Activated CD4-positive, alpha-beta T cell treated with anti-CD3 and anti-CD28 coated beads for 36 hours (primary cell): ENCODE data around the gene ARHGAP25. TPM values are rescaled to one million over a fixed set of nuclear protein-coding genes. Genes with fewer than 3 reads are reported as not detected.

ENCODE experiments used
- ATAC-seq: fragments of 200-7000 bp; cut with Tn5 transposase; one replicate; pipeline ENCODE4 v1.10.0; 2021; ENCODE audit warnings: mild to moderate bottlenecking, moderate library complexity
- CTCF ChIA-PET: fragments of 350-600 bp; sonication (Branson Sonifier 250); formaldehyde crosslinking; loops from one replicate; lab custom pipeline; 2021; ENCODE audit warnings: antibody characterized with exemption; lab: Charles Lee
- POLR2A ChIA-PET: fragments of 350-600 bp; sonication (Branson Sonifier 250); formaldehyde crosslinking; loops from one replicate; lab custom pipeline; 2021; ENCODE audit warnings: antibody characterized with exemption, inconsistent platforms; lab: Charles Lee
- DNase-seq: peaks from one replicate; pipeline ENCODE4 v3.0.0-alpha.2; 2020
- H3K27ac Mint-ChIP-seq: one replicate; pipeline ENCODE4 v1.8.0; 2021; ENCODE audit warnings: mixed read lengths
- H3K27me3 Mint-ChIP-seq: one replicate; pipeline ENCODE4 v1.8.0; 2021; ENCODE audit warnings: mixed read lengths
- H3K36me3 Mint-ChIP-seq: one replicate; pipeline ENCODE4 v1.8.0; 2021; ENCODE audit warnings: low read depth, mixed read lengths
- H3K4me1 Mint-ChIP-seq: one replicate; pipeline ENCODE4 v1.8.0; 2021; ENCODE audit warnings: mixed read lengths
- H3K4me3 Mint-ChIP-seq: one replicate; pipeline ENCODE4 v1.8.0; 2021; ENCODE audit warnings: mild to moderate bottlenecking, moderate library complexity, mixed read lengths
- H3K9me3 Mint-ChIP-seq: one replicate; pipeline ENCODE4 v1.8.0; 2021; ENCODE audit warnings: low read depth, mixed read lengths
- intact Hi-C, 2 experiments: fragments of 100-400 bp; cut with DNase I in 1 of 2; cut with micrococcal nuclease in 1 of 2; formaldehyde crosslinking; loops; one replicate each; pipeline versions ENCODE4 v1.14.2 to v1.15.1; 2022 to 2024; cut with DNase I, micrococcal nuclease
- total RNA-seq, 2 experiments: library from RNA; stranded (reverse); gene quantifications; one replicate each; pipeline ENCODE4 v1.2.3, GENCODE V29; 2021

ARHGAP25 gene
- total RNA-seq, 2 experiments from 2014 or later, result 57.9 to 73.2 TPM

GRCh38 chr2:68698567-68699377 lies 35.8 kb upstream of the ARHGAP25 start:
- Mint-ChIP-seq H3K4me3 (no peak overlapping the region), H3K9me3 (peaks cover 8% of the 10 kb centered on the region), H3K27ac (no peak overlapping the region), H3K36me3 (no peaks in the 10 kb centered on the region), H3K4me1 (no peaks in the 10 kb centered on the region), H3K27me3 (peaks cover 2% of the 10 kb centered on the region)
- DNase-seq (no peak), ATAC-seq (no peak)
- ChIA-PET CTCF (interaction anchor here (0.6 to 1.4 kb wide), 2 partner anchors 26 to 235 kb away, joined by 3 to 4 read pairs; no protein-coding TSS in a partner anchor), POLR2A (no interaction called here)
- intact Hi-C loops, result no loop called here

GRCh38 chr2:68700560-68700959 lies 34.1 kb upstream of the ARHGAP25 start:
- intact Hi-C loops, result loop anchor here in 1 of 2 experiments (10.0 kb wide), 1 partner anchor 106 kb away; no protein-coding TSS in a partner anchor
- DNase-seq, result no peak
- H3K4me1 Mint-ChIP-seq, result no peaks in the 10 kb centered on the region
- CTCF ChIA-PET, result interaction anchor here (0.7 to 3.2 kb wide), 4 partner anchors 9 to 243 kb away, joined by 3 to 21 read pairs (median 8); no protein-coding TSS in a partner anchor
- H3K9me3 Mint-ChIP-seq, result peaks cover 8% of the 10 kb centered on the region
- no peak for ATAC-seq
- POLR2A ChIA-PET, result no interaction called here
- no peak overlapping the region for H3K27ac Mint-ChIP-seq
- no peaks in the 10 kb centered on the region for H3K27me3 Mint-ChIP-seq
- no peaks in the 10 kb centered on the region for H3K36me3 Mint-ChIP-seq
- no peak overlapping the region for H3K4me3 Mint-ChIP-seq

- Mint-ChIP-seq H3K4me1 (peaks cover 19% of the 10 kb centered on the region), H3K4me3 (no peak overlapping the region), H3K27me3 (no peaks in the 10 kb centered on the region), H3K27ac (no peak overlapping the region), H3K9me3 (no peaks in the 10 kb centered on the region), H3K36me3 (no peaks in the 10 kb centered on the region)
- ATAC-seq (no peak), DNase-seq (no peak)
- POLR2A ChIA-PET, result no interaction called here
- intact Hi-C loops, result loop anchor here in 1 of 2 experiments (5.0 to 10.0 kb wide), 2 partner anchors 46 to 112 kb away; no protein-coding TSS in a partner anchor
- CTCF ChIA-PET, result interaction anchor here (1.1 to 13.2 kb wide), 3 partner anchors 38 to 219 kb away, joined by 3 to 261 read pairs (median 54); no protein-coding TSS in a partner anchor
Observed at GRCh38 chr2:68706637-68707036, 28.0 kb upstream of the ARHGAP25 start.

- Mint-ChIP-seq H3K9me3 (no peaks in the 10 kb centered on the region), H3K4me3 (no peak overlapping the region), H3K4me1 (peaks cover 19% of the 10 kb centered on the region), H3K27me3 (no peaks in the 10 kb centered on the region), H3K36me3 (no peaks in the 10 kb centered on the region), H3K27ac (no peak overlapping the region)
- ATAC-seq, result no peak
- CTCF ChIA-PET, result interaction anchor here (0.5 to 13.2 kb wide), 43 partner anchors 7 to 288 kb away, joined by 3 to 261 read pairs (median 5); partner anchors contain the start of genes APLF, ARHGAP25 and FBXO48
- POLR2A ChIA-PET, result interaction anchor here (1.0 kb wide), 1 partner anchor 217 kb away, joined by 3 read pairs; no protein-coding TSS in a partner anchor
- no peak for DNase-seq
- intact Hi-C loops, result loop anchor here (1.0 to 10.0 kb wide), 5 partner anchors 44 to 217 kb away; no protein-coding TSS in a partner anchor
Observed at GRCh38 chr2:68708629-68709028, 26.0 kb upstream of the ARHGAP25 start.

GRCh38 chr2:68709421-68709911 lies 25.1 kb upstream of the ARHGAP25 start:
- Mint-ChIP-seq H3K27ac (peak overlapping the region; percentile 56), H3K27me3 (no peaks in the 10 kb centered on the region), H3K4me3 (no peak overlapping the region), H3K4me1 (peaks cover 25% of the 10 kb centered on the region), H3K9me3 (no peaks in the 10 kb centered on the region), H3K36me3 (no peaks in the 10 kb centered on the region)
- CTCF ChIA-PET, result interaction anchor here (0.6 to 13.2 kb wide), 61 partner anchors 8 to 434 kb away, joined by 3 to 261 read pairs (median 4); partner anchors contain the start of genes APLF, ARHGAP25 and FBXO48
- ATAC-seq, result peak; percentile 89
- POLR2A ChIA-PET, result interaction anchor here (1.0 kb wide), 1 partner anchor 216 kb away, joined by 3 read pairs; no protein-coding TSS in a partner anchor
- DNase-seq, result peak; percentile 34
- intact Hi-C loops, result loop anchor here (1.0 to 10.0 kb wide), 5 partner anchors 43 to 216 kb away; no protein-coding TSS in a partner anchor

GRCh38 chr2:68710336-68710735 lies 24.3 kb upstream of the ARHGAP25 start:
- ChIA-PET CTCF (interaction anchor here (0.8 to 13.2 kb wide), 14 partner anchors 9 to 247 kb away, joined by 3 to 261 read pairs (median 6); no protein-coding TSS in a partner anchor), POLR2A (interaction anchor here (0.6 kb wide), 1 partner anchor 136 kb away, joined by 4 read pairs; no protein-coding TSS in a partner anchor)
- no peak for ATAC-seq
- Mint-ChIP-seq H3K4me3 (no peak overlapping the region), H3K4me1 (peaks cover 34% of the 10 kb centered on the region), H3K36me3 (no peaks in the 10 kb centered on the region), H3K9me3 (no peaks in the 10 kb centered on the region), H3K27me3 (no peaks in the 10 kb centered on the region), H3K27ac (no peak overlapping the region)
- intact Hi-C loops, result loop anchor here in 1 of 2 experiments (5.0 kb wide), 1 partner anchor 113 kb away; no protein-coding TSS in a partner anchor
- no peak for DNase-seq

GRCh38 chr2:68710756-68711155 lies 23.9 kb upstream of the ARHGAP25 start:
- Mint-ChIP-seq H3K27ac (no peak overlapping the region), H3K4me3 (no peak overlapping the region), H3K9me3 (no peaks in the 10 kb centered on the region), H3K4me1 (peaks cover 38% of the 10 kb centered on the region), H3K36me3 (no peaks in the 10 kb centered on the region), H3K27me3 (no peaks in the 10 kb centered on the region)
- DNase-seq (no peak), ATAC-seq (no peak)
- intact Hi-C loops, result loop anchor here in 1 of 2 experiments (5.0 kb wide), 1 partner anchor 113 kb away; no protein-coding TSS in a partner anchor
- ChIA-PET CTCF (interaction anchor here (0.6 to 13.2 kb wide), 13 partner anchors 9 to 258 kb away, joined by 3 to 261 read pairs (median 6); no protein-coding TSS in a partner anchor), POLR2A (no interaction called here)

- peak; percentile 54 for ATAC-seq
- Mint-ChIP-seq H3K4me1 (peaks cover 71% of the 10 kb centered on the region), H3K27ac (peak overlapping the region; percentile 79), H3K4me3 (no peak overlapping the region), H3K27me3 (no peaks in the 10 kb centered on the region), H3K9me3 (no peaks in the 10 kb centered on the region), H3K36me3 (no peaks in the 10 kb centered on the region)
- POLR2A ChIA-PET, result no interaction called here
- peak; percentile 72 for DNase-seq
- CTCF ChIA-PET, result interaction anchor here (0.6 to 13.2 kb wide), 10 partner anchors 16 to 248 kb away, joined by 3 to 261 read pairs (median 3); partner anchors contain the start of gene FBXO48
- intact Hi-C loops, result loop anchor here (1.0 to 5.0 kb wide), 4 partner anchors 37 to 252 kb away; partner anchors contain the start of genes APLF (in 1 of the 2) and FBXO48 (in 1 of the 2)
Observed at GRCh38 chr2:68714866-68715265, 19.7 kb upstream of the ARHGAP25 start.

GRCh38 chr2:68715353-68716041 lies 19.1 kb upstream of the ARHGAP25 start:
- CTCF ChIA-PET, result interaction anchor here (0.8 to 13.2 kb wide), 8 partner anchors 25 to 327 kb away, joined by 3 to 261 read pairs (median 6); no protein-coding TSS in a partner anchor
- ATAC-seq (no peak), DNase-seq (peak; percentile 75)
- no peaks in the 10 kb centered on the region for H3K9me3 Mint-ChIP-seq
- no peaks in the 10 kb centered on the region for H3K27me3 Mint-ChIP-seq
- POLR2A ChIA-PET, result no interaction called here
- peak overlapping the region; percentile 79 for H3K27ac Mint-ChIP-seq
- intact Hi-C loops, result loop anchor here (1.0 to 5.0 kb wide), 6 partner anchors 37 to 252 kb away; partner anchors contain the start of genes APLF (in 1 of the 2) and FBXO48 (in 1 of the 2)
- no peaks in the 10 kb centered on the region for H3K36me3 Mint-ChIP-seq
- H3K4me1 Mint-ChIP-seq, result peaks cover 75% of the 10 kb centered on the region
- no peak overlapping the region for H3K4me3 Mint-ChIP-seq
